Activated CD8-positive, alpha-beta memory T cell treated with anti-CD3 and anti-CD28 coated beads for 36 hours (primary cell): ENCODE data around the gene ERN1. TPM values are rescaled to one million over a fixed set of nuclear protein-coding genes. Genes with fewer than 3 reads are reported as not detected.
"Not testable (repeated sequence)": the region's sequence is repeated elsewhere in the genome, so short reads cannot be mapped to it uniquely, and the experiment has no call there.

Source experiments
- CTCF ChIA-PET: fragments of 350-600 bp; sonication (Branson Sonifier 250); formaldehyde crosslinking; loops from one replicate; lab custom pipeline; 2021; ENCODE audit warnings: antibody characterized with exemption; lab: Charles Lee
- POLR2A ChIA-PET: fragments of 350-600 bp; sonication (Branson Sonifier 250); formaldehyde crosslinking; loops from one replicate; lab custom pipeline; 2021; ENCODE audit warnings: antibody characterized with exemption; lab: Charles Lee
- total RNA-seq, 2 experiments: library from RNA; stranded (reverse); gene quantifications; one replicate each; pipeline ENCODE4 v1.2.3, GENCODE V29; 2021

The ERN1 gene
- total RNA-seq, 2 experiments from 2014 or later = 15.9 to 18.5 TPM

DNA sequence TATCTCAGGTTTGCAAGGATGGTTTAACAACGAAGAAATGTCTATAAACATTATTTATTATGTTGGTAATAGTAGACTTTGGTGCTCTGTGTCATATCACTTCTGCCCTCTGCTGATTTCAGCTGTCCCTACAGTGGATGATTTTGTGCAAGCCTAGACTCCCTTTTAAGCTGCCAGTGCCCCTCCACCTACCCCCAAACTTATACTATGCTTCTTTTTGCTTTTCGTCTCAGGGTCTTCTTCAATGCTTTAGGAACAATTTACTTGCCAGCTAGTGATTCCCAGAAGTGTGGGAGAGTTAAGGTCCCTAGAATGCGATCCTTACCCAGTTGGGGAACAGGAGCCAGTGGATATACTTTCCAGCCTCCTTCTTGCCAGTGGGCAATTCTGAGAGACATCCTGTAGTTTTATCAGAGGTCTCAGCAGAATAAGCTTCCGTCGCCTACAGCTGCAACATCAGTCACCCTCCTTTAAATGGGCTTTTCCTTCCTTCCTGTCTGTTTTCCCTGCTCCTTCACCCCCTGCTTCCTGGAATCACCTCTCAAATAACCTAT lies 113.6 kb downstream of the ERN1 start:
- ChIA-PET CTCF (interaction anchor here (0.6 to 2.0 kb wide), 5 partner anchors 9 to 114 kb away, joined by 3 to 12 read pairs (median 4); partner anchors contain the start of genes ERN1 and PRR29), POLR2A (interaction anchor here (0.8 kb wide), 1 partner anchor 9 kb away, joined by 3 read pairs; no protein-coding TSS in a partner anchor)

DNA sequence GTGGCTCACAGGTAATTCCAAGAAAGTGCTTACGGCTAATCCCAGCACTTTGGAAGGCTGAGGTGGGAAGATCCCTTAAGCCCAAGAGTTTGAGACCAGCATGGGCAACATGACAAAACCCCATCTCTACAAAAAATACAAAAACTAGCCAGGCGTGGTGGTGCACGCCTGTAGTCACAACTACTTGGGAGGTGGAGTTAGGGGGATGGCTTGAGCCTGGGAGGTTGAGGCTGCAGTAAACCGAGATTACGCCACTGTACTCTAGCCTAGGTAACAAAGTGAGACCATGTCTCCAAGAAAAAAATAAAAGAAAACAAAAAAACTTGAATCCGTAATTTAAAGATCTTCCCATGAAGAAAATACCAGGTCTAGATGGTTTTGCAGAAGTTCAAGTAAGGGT lies 114.5 kb downstream of the ERN1 start:
- POLR2A ChIA-PET = no interaction called here
- CTCF ChIA-PET = no interaction called here

DNA sequence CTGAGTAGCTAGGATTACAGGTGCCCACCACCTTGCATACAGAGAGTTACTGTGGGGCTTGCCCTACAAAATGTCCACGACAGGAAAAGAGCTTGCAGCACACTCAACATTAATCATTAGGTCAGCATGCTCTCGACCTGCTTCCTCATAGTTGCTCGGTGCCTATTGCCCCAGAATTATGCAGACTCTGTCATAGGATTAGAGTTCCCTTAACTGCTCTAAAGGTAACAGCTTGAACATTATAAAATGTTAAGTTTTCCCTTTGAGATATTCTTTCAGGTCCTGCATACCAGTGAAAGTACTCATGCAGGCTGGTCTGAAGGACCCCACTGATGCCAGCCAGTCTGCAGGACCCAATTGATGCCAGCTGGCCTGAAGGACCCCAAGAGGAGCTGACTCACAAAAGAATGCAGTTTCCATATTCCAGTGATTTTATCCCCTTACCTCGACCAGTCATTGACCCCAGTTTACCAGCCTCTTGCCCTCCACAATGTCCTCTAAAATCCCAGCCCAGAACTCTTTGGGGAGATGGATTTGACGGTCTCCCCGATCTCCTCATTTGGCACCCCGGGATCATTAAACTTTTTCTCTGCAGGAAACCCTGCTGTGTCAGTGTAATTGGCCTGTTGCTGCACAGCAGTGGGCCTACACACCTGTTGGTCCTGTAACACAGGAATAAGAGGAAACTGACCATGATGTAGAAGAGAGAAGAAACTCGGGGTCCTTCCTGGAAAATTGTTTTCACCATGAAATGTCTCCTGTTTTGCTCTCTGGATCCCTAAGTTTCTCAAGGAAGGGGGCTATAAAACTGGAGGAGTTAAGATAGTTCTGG lies 120.2 kb downstream of the ERN1 start:
- POLR2A ChIA-PET = no interaction called here

DNA sequence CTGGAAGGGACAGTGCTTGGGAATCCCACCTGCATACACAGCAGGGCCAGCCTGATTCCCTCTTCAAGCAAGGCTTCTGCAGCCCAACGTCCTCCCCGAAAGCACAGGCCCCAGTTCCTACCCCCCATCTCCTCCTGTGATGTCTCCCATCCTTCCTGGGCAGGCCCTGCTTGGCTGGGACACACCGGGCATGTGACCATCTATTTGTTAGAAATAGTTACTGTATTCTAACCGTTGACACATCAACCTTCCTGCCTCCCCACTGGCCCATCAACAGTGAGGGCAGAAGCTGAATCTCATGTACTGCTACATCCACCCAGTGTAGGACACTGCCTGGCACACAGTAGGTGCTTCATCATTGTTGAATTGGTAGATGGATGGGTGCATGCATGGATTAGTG lies 121.1 kb downstream of the ERN1 start:
- ChIA-PET CTCF (interaction anchor here (1.5 kb wide), 1 partner anchor 123 kb away, joined by 3 read pairs; no protein-coding TSS in a partner anchor), POLR2A (no interaction called here)

More for the DNA sequence above, 120.2 kb downstream of the ERN1 start:
- CTCF ChIA-PET = interaction anchor here (1.0 to 1.5 kb wide), 2 partner anchors 16 to 122 kb away, joined by 3 to 5 read pairs; no protein-coding TSS in a partner anchor

- ChIA-PET CTCF (interaction anchor here (1.5 kb wide), 1 partner anchor 123 kb away, joined by 3 read pairs; no protein-coding TSS in a partner anchor), POLR2A (no interaction called here)
These were observed 121.6 kb downstream of the ERN1 start for GRCh38 chr17:64008346-64008745.

DNA sequence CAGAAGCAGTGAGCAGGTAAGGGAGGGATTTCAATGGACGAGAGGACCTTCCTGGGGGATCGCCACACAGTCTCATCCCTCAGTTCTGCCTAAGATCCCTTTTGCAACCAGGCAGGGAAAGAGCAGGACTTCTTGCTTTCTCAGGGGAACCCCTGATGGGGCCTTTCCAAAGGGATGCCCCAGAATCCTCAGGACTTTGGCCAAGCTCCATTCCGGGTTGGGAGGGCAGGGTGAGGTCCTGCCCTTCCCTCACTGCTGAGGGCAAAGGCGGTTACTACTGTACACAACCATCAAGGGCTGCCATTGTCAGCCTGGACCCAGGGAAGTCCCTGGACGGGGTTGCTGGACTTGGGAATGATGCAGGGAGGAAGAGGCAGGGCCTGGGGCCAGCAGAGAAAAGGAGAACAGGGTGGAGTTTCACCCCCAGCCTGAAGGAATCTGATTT lies 122.1 kb downstream of the ERN1 start:
- ChIA-PET POLR2A (no interaction called here), CTCF (interaction anchor here (0.6 to 2.2 kb wide), 3 partner anchors 12 to 88 kb away, joined by 3 to 8 read pairs (median 4); partner anchors contain the start of gene ICAM2)

GRCh38 chr17:64007089-64007837 lies 122.7 kb downstream of the ERN1 start:
- POLR2A ChIA-PET = not testable (repeated sequence)
- CTCF ChIA-PET = interaction anchor here (0.6 to 2.2 kb wide), 4 partner anchors 13 to 88 kb away, joined by 3 to 8 read pairs (median 4); partner anchors contain the start of gene ICAM2

- CTCF ChIA-PET = interaction anchor here (1.1 to 2.2 kb wide), 3 partner anchors 14 to 87 kb away, joined by 3 to 8 read pairs (median 4); partner anchors contain the start of gene ICAM2
- POLR2A ChIA-PET = no interaction called here
These were observed 123.4 kb downstream of the ERN1 start for GRCh38 chr17:64006361-64007088.

DNA sequence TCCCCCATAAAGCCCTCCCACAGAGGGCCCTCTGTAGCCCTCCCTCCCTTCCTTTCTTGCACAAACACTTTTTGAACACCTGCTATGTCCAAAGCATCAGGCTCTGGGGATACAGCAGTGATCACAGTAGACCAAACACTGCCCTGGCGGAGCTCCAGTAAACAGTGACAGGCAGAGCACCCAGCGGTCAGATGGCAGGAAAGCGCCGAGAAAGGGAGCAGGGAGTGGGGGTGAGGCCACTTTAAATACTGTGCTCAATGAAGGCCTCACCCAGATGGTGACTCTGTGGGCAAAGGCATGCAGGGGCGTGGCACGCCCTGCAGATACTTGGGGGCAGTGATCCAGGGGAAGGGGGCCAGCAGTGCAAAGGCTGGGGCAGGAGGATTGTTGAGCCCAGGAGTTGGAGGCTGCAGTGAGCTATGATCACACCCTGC lies 124.2 kb downstream of the ERN1 start:
- ChIA-PET CTCF (interaction anchor here (1.3 to 2.2 kb wide), 2 partner anchors 15 to 20 kb away, joined by 3 to 8 read pairs; partner anchors contain the start of gene ICAM2), POLR2A (no interaction called here)

- CTCF ChIA-PET = interaction anchor here (1.3 kb wide), 2 partner anchors 20 to 24 kb away, joined by 3 read pairs; no protein-coding TSS in a partner anchor
These were observed 124.8 kb downstream of the ERN1 start for GRCh38 chr17:64004903-64005733.

GRCh38 chr17:64004218-64004770 lies 125.7 kb downstream of the ERN1 start:
- ChIA-PET CTCF (interaction anchor here (1.3 kb wide), 1 partner anchor 23 kb away, joined by 3 read pairs; no protein-coding TSS in a partner anchor), POLR2A (no interaction called here)

More at GRCh38 chr17:64004903-64005733, 124.8 kb downstream of the ERN1 start:
- POLR2A ChIA-PET = no interaction called here

GRCh38 chr17:64003526-64004121 lies 126.3 kb downstream of the ERN1 start:
- POLR2A ChIA-PET = no interaction called here
- CTCF ChIA-PET = no interaction called here

DNA sequence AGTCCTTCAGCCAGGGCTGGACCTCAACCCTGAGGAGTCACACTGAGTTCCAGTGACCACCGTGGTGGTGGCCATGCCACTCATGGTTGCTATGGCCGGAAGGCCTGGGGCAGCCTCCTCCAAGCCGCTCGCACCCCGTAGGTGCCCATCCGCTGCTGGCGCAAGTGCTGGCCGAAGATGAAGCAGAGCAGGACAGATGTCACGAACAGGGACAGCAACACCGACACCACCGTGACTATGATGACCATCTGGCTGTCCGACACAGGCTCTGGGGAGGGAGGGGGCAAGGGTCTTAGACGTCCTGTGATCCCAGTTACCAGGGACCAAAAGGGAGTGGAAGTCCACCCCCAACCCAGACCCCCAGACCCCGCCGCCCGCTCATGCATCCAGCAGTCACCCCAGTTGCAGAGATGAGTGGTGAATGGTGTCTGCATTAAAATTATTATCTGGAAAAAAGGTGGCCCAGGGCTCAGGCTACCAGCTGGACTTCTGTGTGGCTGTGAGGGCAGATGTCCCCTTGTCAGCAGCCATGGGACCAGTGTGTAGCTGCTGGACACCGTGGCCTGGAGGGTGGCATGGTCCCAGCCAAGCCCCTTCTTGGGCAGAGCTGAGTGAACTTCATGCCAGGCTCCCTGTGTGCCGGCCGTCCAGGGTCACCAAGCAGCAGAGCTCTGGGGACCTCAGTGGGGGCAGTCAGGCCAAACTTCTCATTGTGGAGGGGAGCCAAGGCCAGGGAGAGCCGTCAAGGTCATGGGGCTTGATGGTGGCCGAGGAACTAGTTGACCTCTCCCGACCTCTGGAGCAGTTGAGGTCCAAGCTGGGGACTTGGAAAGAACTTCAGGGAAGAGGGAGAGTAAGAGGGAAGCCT lies 127.1 kb downstream of the ERN1 start:
- ChIA-PET CTCF (no interaction called here), POLR2A (no interaction called here)

DNA sequence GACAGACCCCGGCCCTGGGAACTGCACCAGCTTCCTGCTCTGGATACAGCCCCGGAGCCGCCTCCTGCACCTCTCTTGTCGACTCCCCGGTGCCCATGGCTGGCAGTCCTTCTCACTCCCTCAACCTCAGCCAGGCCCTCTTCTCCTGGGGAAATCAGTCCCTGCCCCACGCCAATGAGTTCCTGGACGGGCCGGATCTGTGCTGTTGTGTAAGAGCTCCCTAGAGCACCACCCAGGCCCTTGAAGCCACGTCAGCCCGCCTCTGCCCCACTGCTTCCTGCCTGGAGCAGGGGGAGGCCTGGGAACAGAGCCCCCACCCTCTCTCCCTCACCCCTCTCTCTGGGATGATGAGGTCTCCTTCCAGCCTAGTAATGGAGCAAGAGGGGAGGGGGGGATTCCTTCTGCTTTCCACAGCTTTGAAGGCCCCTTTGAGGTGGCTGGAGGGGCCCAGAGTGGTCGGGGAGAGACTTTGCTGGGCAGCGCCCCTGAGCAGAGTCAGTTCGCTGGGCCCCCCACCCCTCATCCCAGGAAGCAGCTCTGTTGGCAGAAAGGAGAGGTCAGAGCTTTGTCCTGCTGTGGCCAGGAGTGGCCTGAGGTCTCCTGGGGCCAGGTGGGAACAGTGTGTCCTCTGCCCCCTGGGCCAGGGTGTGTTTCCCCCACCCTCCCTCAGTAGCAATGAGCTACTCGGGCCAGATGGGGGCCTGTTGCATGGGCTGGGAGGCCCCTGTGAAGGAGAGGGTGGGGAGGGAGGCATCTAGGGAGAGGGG lies 128.0 kb downstream of the ERN1 start:
- ChIA-PET CTCF (interaction anchor here (0.9 to 1.2 kb wide), 3 partner anchors 9 to 11 kb away, joined by 3 to 4 read pairs (median 4); no protein-coding TSS in a partner anchor), POLR2A (no interaction called here)

DNA sequence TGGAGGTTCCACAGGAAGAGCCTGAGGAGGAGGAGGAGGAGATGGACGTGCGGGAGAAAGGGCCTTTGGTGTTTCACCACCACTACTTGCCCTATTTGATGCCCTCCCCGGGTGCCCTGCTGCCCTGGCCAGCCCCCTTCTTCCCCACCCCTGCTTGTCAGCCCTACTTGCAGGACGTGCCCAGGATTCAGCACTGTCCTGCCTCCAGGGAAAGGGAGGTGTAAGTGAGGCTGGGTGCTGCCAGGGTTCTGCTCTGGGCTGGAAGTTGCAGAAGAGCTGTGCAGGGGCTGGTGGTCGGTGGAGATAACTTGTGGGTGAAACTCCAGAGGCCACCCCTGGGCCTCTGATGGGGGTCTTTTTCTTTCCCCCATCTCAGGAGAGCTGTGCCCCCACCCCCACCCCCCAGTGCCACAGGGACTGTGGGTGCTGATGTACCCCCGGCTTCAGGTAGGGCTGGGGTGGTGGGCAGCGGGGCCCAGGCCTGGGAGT lies 128.8 kb downstream of the ERN1 start:
- POLR2A ChIA-PET = interaction anchor here (0.7 kb wide), 1 partner anchor 98 kb away, joined by 7 read pairs; no protein-coding TSS in a partner anchor
- CTCF ChIA-PET = interaction anchor here (1.2 kb wide), 2 partner anchors 10 to 11 kb away, joined by 3 to 4 read pairs; no protein-coding TSS in a partner anchor
